Panc1 (cell line): ENCODE measurements around the gene SHOC1. TPM values are rescaled to one million over a fixed set of nuclear protein-coding genes. Genes with fewer than 3 reads are reported as not detected.

Source experiments
- ATAC-seq: fragments of 200-7000 bp; cut with Tn5 transposase; 2 replicates; pipeline ENCODE4 v1.9.1; 2020; ENCODE audit warnings: mild to moderate bottlenecking, moderate library complexity
- BruUV-seq: library from RNA; stranded (reverse); fragments of 400-500 nt; replicated peaks from 2 replicates; lab custom pipeline; 2021; lab: Mats Ljungman, UMichigan
- CTCF ChIA-PET: fragments of 300-600 bp; sonication (Branson Sonifier 250); formaldehyde crosslinking; loops from one replicate; lab custom pipeline; 2022; ENCODE audit warnings: antibody characterized with exemption; lab: Charles Lee
- POLR2A ChIA-PET: fragments of 300-600 bp; sonication (Branson Sonifier 250); formaldehyde crosslinking; loops from one replicate; lab custom pipeline; 2022; ENCODE audit warnings: antibody characterized with exemption; lab: Charles Lee
- DNase-seq: peaks from one replicate; pipeline ENCODE4 v3.0.0-alpha.2; 2010; ENCODE audit warnings: low read depth, low spot score
- H3K27ac ChIP-seq: 2 replicates; pipeline ENCODE4 v1.5.1; 2011; ENCODE audit warnings: mild to moderate bottlenecking, low read length, inconsistent platforms
- H3K27me3 ChIP-seq: fragments of 200-500 bp; sonication (Bioruptor generic); 2 replicates; pipeline ENCODE4 v1.6.0; 2014; ENCODE audit warnings: low read length, inconsistent platforms; ENCODE audit not compliant: control insufficient read depth, insufficient read depth
- H3K36me3 ChIP-seq: fragments of 200-500 bp; sonication (Bioruptor generic); 2 replicates; pipeline ENCODE4 v1.5.1; 2014; ENCODE audit warnings: inconsistent platforms, mild to moderate bottlenecking, low read length, moderate library complexity; ENCODE audit not compliant: control insufficient read depth, insufficient read depth
- H3K4me1 ChIP-seq: 2 replicates; pipeline ENCODE4 v1.5.1; 2011; ENCODE audit warnings: inconsistent platforms, mild to moderate bottlenecking, low read length, moderate library complexity; ENCODE audit not compliant: control insufficient read depth, insufficient read depth
- H3K4me3 ChIP-seq, 2 experiments: 2 replicates each; pipeline ENCODE4 v1.5.1; 2011 to 2012; ENCODE audit warnings: low read depth in 2 of 2, low read length in 2 of 2, mild to moderate bottlenecking in 2 of 2, inconsistent platforms in 1 of 2, moderate library complexity in 1 of 2
- H3K9me3 ChIP-seq: fragments of 200-500 bp; sonication (Bioruptor generic); 2 replicates; pipeline ENCODE4 v1.5.1; 2014; ENCODE audit warnings: low read depth, mild to moderate bottlenecking, inconsistent platforms, low read length, moderate library complexity; ENCODE audit not compliant: control insufficient read depth, insufficient read depth
- CTCF ChIP-seq: fragments of 450-650 bp; IDR thresholded peaks from 2 replicates; pipeline ENCODE4 v1.5.1; 2017; ENCODE audit warnings: mild to moderate bottlenecking
- POLR2AphosphoS5 ChIP-seq: IDR thresholded peaks from 2 replicates; pipeline ENCODE4 v1.6.1; 2012; ENCODE audit warnings: mild to moderate bottlenecking, low read depth, low read length, moderate library complexity
- REST ChIP-seq, 2 experiments: IDR thresholded peaks; 2 replicates each; pipeline ENCODE4 v1.6.1; 2011 to 2012; ENCODE audit warnings: low read depth in 2 of 2, control low read depth in 1 of 2, low read length in 1 of 2, mild to moderate bottlenecking in 1 of 2, moderate library complexity in 1 of 2; ENCODE audit not compliant: insufficient read depth in 1 of 2
- SIN3A ChIP-seq: IDR thresholded peaks from 2 replicates; pipeline ENCODE4 v1.6.1; 2012; ENCODE audit warnings: low read depth, mild to moderate bottlenecking, low read length, moderate library complexity, borderline replicate concordance; ENCODE audit not compliant: insufficient read depth
- TCF7L2 ChIP-seq: IDR thresholded peaks from 2 replicates; pipeline ENCODE4 v1.6.1; 2011; ENCODE audit warnings: mild to moderate bottlenecking, low read depth, low read length, inconsistent platforms
- in situ Hi-C: cut with HindIII; loops from 2 replicates; pipeline ENCODE4 v1.10.0; 2016; ENCODE audit warnings: low sequenced_read_pairs, low pct_unique_long_range_greater_than_20kb
- intact Hi-C: fragments of 100-400 bp; cut with micrococcal nuclease; formaldehyde crosslinking; loops from one replicate; pipeline ENCODE4 v1.10.0; 2022; ENCODE audit not compliant: unreplicated experiment
- total RNA-seq: library from RNA; stranded (reverse); gene quantifications from one replicate; pipeline ENCODE4 v1.2.1, GENCODE V29; 2021; ENCODE audit not compliant: unreplicated experiment

Gene SHOC1
- total RNA-seq, 1 experiment from 2014 or later, result 0.10 TPM

- Histone ChIP-seq H3K27ac (no peak overlapping the region), H3K4me1 (no peaks in the 10 kb centered on the region), H3K4me3 (no peak overlapping the region), H3K27me3 (no peaks in the 10 kb centered on the region), H3K36me3 (no peaks in the 10 kb centered on the region), H3K9me3 (no peaks in the 10 kb centered on the region)
- CTCF ChIA-PET, result no interaction called here
- ATAC-seq (no peak), DNase-seq (no peak)
- intact Hi-C loops, result no loop called here
- no TSS peak for BruUV-seq
- POLR2A ChIA-PET, result no interaction called here
- TF ChIP-seq REST (IDR thresholded peaks at IDR 0.05; ENCODE audit: insufficient read depth in 1 of 2, low read depth in 2 of 2, low read length in 1 of 2) (no peak), SIN3A (no peak), POLR2AphosphoS5 (no peak)
- in situ Hi-C loops, result no loop called here
These were observed 37.7 kb upstream of the SHOC1 start for GRCh38 chr9:111832449-111832848.

GRCh38 chr9:111831371-111832108 is 36.8 kb upstream of the SHOC1 start:
- no peak for ATAC-seq
- BruUV-seq, result no TSS peak
- Histone ChIP-seq H3K9me3 (no peaks in the 10 kb centered on the region), H3K4me1 (no peaks in the 10 kb centered on the region), H3K27ac (no peak overlapping the region), H3K27me3 (no peaks in the 10 kb centered on the region), H3K36me3 (no peaks in the 10 kb centered on the region), H3K4me3 (no peak overlapping the region)
- ChIA-PET POLR2A (no interaction called here), CTCF (no interaction called here)
- in situ Hi-C loops, result no loop called here
- intact Hi-C loops, result no loop called here
- TF ChIP-seq SIN3A, result no peak
- TF ChIP-seq CTCF, result no peak
- TF ChIP-seq POLR2AphosphoS5, result no peak
- no peak for TF ChIP-seq TCF7L2
- DNase-seq, result no peak

- BruUV-seq, result no TSS peak
- TF ChIP-seq POLR2AphosphoS5, result no peak
- TF ChIP-seq REST (IDR thresholded peaks at IDR 0.05; ENCODE audit: insufficient read depth in 1 of 2, low read depth in 2 of 2, low read length in 1 of 2), result no peak
- TF ChIP-seq CTCF, result no peak
- TF ChIP-seq SIN3A, result no peak
- in situ Hi-C loops (no loop called here), intact Hi-C loops (no loop called here)
- no peak overlapping the region for H3K27ac ChIP-seq
- ChIA-PET POLR2A (no interaction called here), CTCF (no interaction called here)
- no peaks in the 10 kb centered on the region for H3K27me3 ChIP-seq
- H3K4me3 ChIP-seq, result no peak overlapping the region
- no peak for ATAC-seq
- H3K9me3 ChIP-seq, result no peaks in the 10 kb centered on the region
- no peak for DNase-seq
- no peaks in the 10 kb centered on the region for H3K36me3 ChIP-seq
- H3K4me1 ChIP-seq, result no peaks in the 10 kb centered on the region
These were observed 33.5 kb upstream of the SHOC1 start for GRCh38 chr9:111828193-111828592.
